Naive B cell (primary cell): ENCODE results near the gene TMCO5A. TPM values are rescaled to one million over a fixed set of nuclear protein-coding genes. Genes with fewer than 3 reads are reported as not detected.
"Not testable (repeated sequence)": the region's sequence is repeated elsewhere in the genome, so short reads cannot be mapped to it uniquely, and the experiment has no call there.

Experiments used
- ATAC-seq, 2 donors: fragments of 150-1000 bp; cut with Tn5 transposase; 2 replicates each; pipeline ENCODE4 v1.10.0; 2021; ENCODE audit warnings: low read depth in 2 of 2, mild to moderate bottlenecking in 2 of 2, moderate library complexity in 2 of 2
- DNase-seq: peaks from one replicate; pipeline ENCODE4 v3.0.0; 2022
- H3K27ac Mint-ChIP-seq, 6 donors: one replicate each; pipeline ENCODE4 v1.8.0; 2020 to 2022; ENCODE audit warnings: mild to moderate bottlenecking in 6 of 6, mixed read lengths in 6 of 6, moderate library complexity in 5 of 6, inconsistent platforms in 2 of 6
- H3K27me3 Mint-ChIP-seq, 3 donors: one replicate each; pipeline ENCODE4 v1.8.0; 2021 to 2022; ENCODE audit warnings: mixed read lengths in 3 of 3, mild to moderate bottlenecking in 1 of 3
- H3K36me3 Mint-ChIP-seq, 2 donors: one replicate each; pipeline ENCODE4 v1.8.0; 2020 to 2022; ENCODE audit warnings: mixed read lengths in 2 of 2, inconsistent platforms in 1 of 2, mild to moderate bottlenecking in 1 of 2
- H3K4me1 Mint-ChIP-seq, 3 donors: one replicate each; pipeline ENCODE4 v1.8.0; 2020 to 2022; ENCODE audit warnings: mixed read lengths in 3 of 3, inconsistent platforms in 1 of 3, mild to moderate bottlenecking in 1 of 3, moderate library complexity in 1 of 3
- H3K4me3 Mint-ChIP-seq, 8 donors: one replicate each; pipeline ENCODE4 v1.8.0; 2020 to 2022; ENCODE audit warnings: mild to moderate bottlenecking in 8 of 8, mixed read lengths in 8 of 8, moderate library complexity in 8 of 8, inconsistent platforms in 2 of 8
- H3K9me3 Mint-ChIP-seq, 7 donors: one replicate each; pipeline ENCODE4 v1.8.0; 2020 to 2022; ENCODE audit warnings: mixed read lengths in 7 of 7, mild to moderate bottlenecking in 5 of 7, inconsistent platforms in 2 of 7, moderate library complexity in 1 of 7
- polyA plus RNA-seq, 6 donors: library from polyadenylated mRNA; unstranded; fragments of 300-500 nt; fragmentation: Illumina TruSeq; gene quantifications; one replicate each; pipeline ENCODE4 v1.2.3, GENCODE V29; 2021; ENCODE audit warnings: low read depth in 6 of 6

Gene TMCO5A
- polyA plus RNA-seq, 6 donors from 2014 or later, result not detected

DNA sequence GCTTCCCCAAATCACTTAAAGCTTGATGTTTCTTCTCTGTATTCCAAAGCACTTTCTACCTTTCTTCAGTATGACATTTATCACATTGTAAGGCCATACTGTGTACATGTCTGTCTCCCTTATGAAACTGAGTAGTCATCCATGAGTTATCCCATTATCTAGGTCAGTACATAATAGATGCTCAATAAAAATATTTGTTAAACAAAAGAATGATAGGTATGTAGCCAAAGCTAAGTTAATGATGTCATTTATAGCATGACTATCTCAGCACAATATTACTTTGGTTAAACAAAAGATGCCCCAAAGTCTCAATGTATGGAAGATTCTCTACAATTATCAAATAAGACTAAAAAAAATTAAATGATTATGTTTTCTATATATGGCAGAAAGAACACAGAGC is 3.1 kb upstream of the TMCO5A start:
- H3K4me3 Mint-ChIP-seq, result no peak overlapping the region

DNA sequence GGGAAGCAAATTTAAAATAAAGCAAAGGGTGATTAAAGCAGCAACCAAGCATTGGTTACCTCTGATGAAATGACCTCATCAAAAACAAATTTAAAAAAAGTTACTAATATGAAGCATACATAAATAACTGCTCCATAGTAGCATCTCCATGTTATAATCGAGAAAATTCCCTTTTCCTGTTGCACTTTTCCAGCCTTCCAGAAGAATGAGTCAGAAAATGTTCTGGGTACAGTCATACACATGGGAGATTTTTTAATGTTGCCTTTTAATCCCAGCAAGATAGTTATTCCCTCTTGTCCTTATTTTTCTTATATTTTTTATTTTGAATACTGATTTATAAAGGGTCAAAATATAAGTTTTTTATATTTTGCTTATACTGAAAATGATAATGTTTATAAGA is 2.6 kb upstream of the TMCO5A start:
- H3K4me1 Mint-ChIP-seq, result no peaks in the 10 kb centered on the region
- no peak overlapping the region for H3K27ac Mint-ChIP-seq
- no peaks in the 10 kb centered on the region for H3K36me3 Mint-ChIP-seq
- peaks cover 0 to 5% (median 2%) of the 10 kb centered on the region in 7 donors for H3K9me3 Mint-ChIP-seq
- H3K27me3 Mint-ChIP-seq, result peaks cover 0 to 6% (median 4%) of the 10 kb centered on the region in 3 donors
- H3K4me3 Mint-ChIP-seq, result no peak overlapping the region
- no peak for ATAC-seq
- no peak for DNase-seq

More for the DNA sequence above, 3.1 kb upstream of the TMCO5A start:
- H3K27ac Mint-ChIP-seq, result no peak overlapping the region
- ATAC-seq, result no peak
- H3K4me1 Mint-ChIP-seq, result no peaks in the 10 kb centered on the region
- no peaks in the 10 kb centered on the region for H3K36me3 Mint-ChIP-seq
- no peak for DNase-seq
- H3K27me3 Mint-ChIP-seq, result peaks cover 0 to 6% (median 4%) of the 10 kb centered on the region in 3 donors
- H3K9me3 Mint-ChIP-seq, result peaks cover 0 to 5% (median 0%) of the 10 kb centered on the region in 7 donors

GRCh38 chr15:37932549-37932948 is 1.9 kb upstream of the TMCO5A start:
- peaks cover 0 to 6% (median 4%) of the 10 kb centered on the region in 3 donors for H3K27me3 Mint-ChIP-seq
- no peak overlapping the region for H3K27ac Mint-ChIP-seq
- peaks cover 0 to 5% (median 2%) of the 10 kb centered on the region in 7 donors for H3K9me3 Mint-ChIP-seq
- H3K36me3 Mint-ChIP-seq, result no peaks in the 10 kb centered on the region
- no peaks in the 10 kb centered on the region for H3K4me1 Mint-ChIP-seq
- ATAC-seq, result no peak
- no peak overlapping the region for H3K4me3 Mint-ChIP-seq
- no peak for DNase-seq

DNA sequence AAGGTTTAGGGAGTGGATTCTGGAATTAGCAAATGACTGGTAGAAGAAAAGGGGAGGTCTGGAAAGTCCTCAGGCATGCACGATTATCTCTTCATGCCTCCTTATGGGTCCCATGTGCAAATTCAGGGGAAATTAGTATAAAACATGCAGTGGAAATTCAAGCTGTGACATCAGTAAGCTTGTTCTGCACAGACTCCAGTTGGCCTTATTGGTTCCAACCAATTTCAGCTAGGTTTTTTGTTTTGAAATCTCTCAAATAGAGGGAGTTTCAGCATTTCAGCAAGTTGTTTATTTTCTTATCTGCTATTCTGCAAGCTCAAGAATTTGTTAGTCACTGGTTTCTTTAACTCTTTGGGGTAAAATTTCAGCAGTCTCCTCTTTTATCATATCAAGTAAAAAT is 774 bp upstream of the TMCO5A start:
- ATAC-seq, result no peak
- H3K4me3 Mint-ChIP-seq, result no peak overlapping the region
- H3K27me3 Mint-ChIP-seq, result no peaks in the 10 kb centered on the region
- no peaks in the 10 kb centered on the region for H3K4me1 Mint-ChIP-seq
- no peak for DNase-seq
- H3K27ac Mint-ChIP-seq, result no peak overlapping the region
- H3K9me3 Mint-ChIP-seq, result peaks cover 0 to 5% (median 2%) of the 10 kb centered on the region in 7 donors
- no peaks in the 10 kb centered on the region for H3K36me3 Mint-ChIP-seq

DNA sequence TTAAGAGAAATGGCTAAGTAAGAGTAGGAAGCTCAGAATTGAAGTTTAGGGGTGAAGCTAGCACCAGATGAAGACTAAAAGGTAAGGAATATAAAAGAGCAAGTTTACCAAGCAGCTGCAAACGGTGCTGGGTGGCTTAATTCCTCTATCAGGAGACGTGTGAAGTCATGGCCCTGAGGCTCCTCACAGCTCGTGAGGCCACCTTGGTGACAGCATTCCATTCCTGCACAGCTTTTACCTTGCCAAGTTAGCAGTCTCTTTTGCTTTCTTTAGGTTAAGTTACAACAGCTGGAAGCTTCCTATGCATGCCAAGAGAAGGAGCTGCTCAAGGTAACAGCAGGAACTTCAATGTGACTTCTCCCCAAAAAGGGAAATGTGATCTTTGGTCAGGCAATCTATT is 6.4 kb downstream of the TMCO5A start:
- no peak for DNase-seq
- Mint-ChIP-seq H3K4me3 (no peak overlapping the region), H3K4me1 (no peaks in the 10 kb centered on the region), H3K36me3 (no peaks in the 10 kb centered on the region), H3K27ac (no peak overlapping the region), H3K9me3 (peaks cover 0 to 12% (median 6%) of the 10 kb centered on the region in 7 donors), H3K27me3 (peaks cover 0 to 5% (median 0%) of the 10 kb centered on the region in 3 donors)
- ATAC-seq, result no peak

DNA sequence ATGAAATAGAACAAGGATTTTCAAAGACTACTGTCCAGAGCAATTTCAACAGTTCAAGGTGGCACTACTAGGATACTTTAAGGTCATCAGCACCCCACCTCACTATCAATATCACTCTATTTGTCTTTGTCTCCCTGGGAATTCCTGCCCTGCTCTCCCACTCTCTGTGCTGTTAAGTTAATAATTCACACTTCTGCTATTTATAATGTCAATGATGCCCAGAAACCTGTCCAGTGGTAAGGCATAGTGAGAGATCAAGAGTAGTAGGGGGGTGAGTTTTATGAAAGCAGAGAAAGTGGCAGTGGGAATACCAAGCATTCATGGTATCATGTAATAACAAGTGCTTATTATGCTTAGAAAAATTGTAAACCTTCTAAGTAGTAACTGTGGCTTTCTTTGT is 7.3 kb downstream of the TMCO5A start:
- peaks cover 0 to 13% (median 6%) of the 10 kb centered on the region in 7 donors for H3K9me3 Mint-ChIP-seq
- H3K36me3 Mint-ChIP-seq, result no peaks in the 10 kb centered on the region
- peaks cover 0 to 5% (median 0%) of the 10 kb centered on the region in 3 donors for H3K27me3 Mint-ChIP-seq
- DNase-seq, result no peak
- no peaks in the 10 kb centered on the region for H3K4me1 Mint-ChIP-seq
- H3K27ac Mint-ChIP-seq, result no peak overlapping the region
- no peak for ATAC-seq
- H3K4me3 Mint-ChIP-seq, result no peak overlapping the region

DNA sequence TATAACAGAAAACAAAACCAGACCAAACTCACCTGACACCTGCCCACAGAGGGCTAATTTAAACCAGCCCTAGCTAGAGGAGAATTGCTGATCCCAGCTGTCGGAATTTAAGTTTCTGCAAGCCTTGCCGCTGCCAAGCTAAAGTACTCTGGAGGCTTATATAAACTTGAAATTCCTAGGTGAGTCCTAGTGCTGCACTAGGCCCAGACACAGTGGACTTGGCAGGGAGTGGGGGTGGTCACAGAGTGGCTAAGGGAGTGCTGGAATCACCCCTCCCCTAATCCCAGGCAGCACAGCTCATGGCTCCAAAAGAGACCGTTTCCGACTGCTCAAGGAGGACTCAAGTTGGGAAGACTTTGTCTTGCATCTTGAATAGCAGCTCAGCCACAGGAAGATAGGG is 17.6 kb downstream of the TMCO5A start:
- Mint-ChIP-seq H3K36me3 (no peaks in the 10 kb centered on the region), H3K27ac (no peak overlapping the region), H3K4me3 (no peak overlapping the region), H3K4me1 (no peaks in the 10 kb centered on the region), H3K9me3 (peaks cover 0 to 8% (median 3%) of the 10 kb centered on the region in 7 donors), H3K27me3 (peaks cover 16 to 23% (median 23%) of the 10 kb centered on the region in 3 donors)
- ATAC-seq (no peak), DNase-seq (no peak)

- H3K4me1 Mint-ChIP-seq, H3K4me3 Mint-ChIP-seq, ATAC-seq, H3K27ac Mint-ChIP-seq, H3K36me3 Mint-ChIP-seq, DNase-seq: not testable (repeated sequence)
- Mint-ChIP-seq H3K9me3 (peaks cover 1 to 18% (median 9%) of the 10 kb centered on the region in 7 donors), H3K27me3 (peaks cover 11 to 19% (median 18%) of the 10 kb centered on the region in 3 donors)
These were observed 26.3 kb downstream of the TMCO5A start for GRCh38 chr15:37960742-37961141.

GRCh38 chr15:37967788-37968187 is 33.3 kb downstream of the TMCO5A start:
- H3K27me3 Mint-ChIP-seq, result peaks cover 11 to 20% (median 13%) of the 10 kb centered on the region in 3 donors
- no peak for ATAC-seq
- peaks cover 1 to 13% (median 6%) of the 10 kb centered on the region in 7 donors for H3K9me3 Mint-ChIP-seq
- H3K27ac Mint-ChIP-seq, result no peak overlapping the region
- DNase-seq, result no peak
- H3K36me3 Mint-ChIP-seq, result no peaks in the 10 kb centered on the region
- H3K4me1 Mint-ChIP-seq, result no peaks in the 10 kb centered on the region
- H3K4me3 Mint-ChIP-seq, result no peak overlapping the region

GRCh38 chr15:37973856-37974255 is 39.4 kb downstream of the TMCO5A start:
- no peak overlapping the region for H3K27ac Mint-ChIP-seq
- peaks cover 8 to 15% (median 10%) of the 10 kb centered on the region in 3 donors for H3K27me3 Mint-ChIP-seq
- ATAC-seq (no peak), DNase-seq (no peak)
- no peaks in the 10 kb centered on the region for H3K36me3 Mint-ChIP-seq
- peaks cover 3 to 30% (median 7%) of the 10 kb centered on the region in 7 donors for H3K9me3 Mint-ChIP-seq
- no peak overlapping the region for H3K4me3 Mint-ChIP-seq
- H3K4me1 Mint-ChIP-seq, result no peaks in the 10 kb centered on the region

- peaks cover 10 to 15% (median 12%) of the 10 kb centered on the region in 3 donors for H3K27me3 Mint-ChIP-seq
- no peak overlapping the region for H3K27ac Mint-ChIP-seq
- DNase-seq (no peak), ATAC-seq (no peak)
- H3K36me3 Mint-ChIP-seq, result no peaks in the 10 kb centered on the region
- peaks cover 0 to 13% (median 3%) of the 10 kb centered on the region in 7 donors for H3K9me3 Mint-ChIP-seq
- H3K4me3 Mint-ChIP-seq, result no peak overlapping the region
- H3K4me1 Mint-ChIP-seq, result no peaks in the 10 kb centered on the region
These were observed 43.8 kb downstream of the TMCO5A start for GRCh38 chr15:37978231-37978630.

DNA sequence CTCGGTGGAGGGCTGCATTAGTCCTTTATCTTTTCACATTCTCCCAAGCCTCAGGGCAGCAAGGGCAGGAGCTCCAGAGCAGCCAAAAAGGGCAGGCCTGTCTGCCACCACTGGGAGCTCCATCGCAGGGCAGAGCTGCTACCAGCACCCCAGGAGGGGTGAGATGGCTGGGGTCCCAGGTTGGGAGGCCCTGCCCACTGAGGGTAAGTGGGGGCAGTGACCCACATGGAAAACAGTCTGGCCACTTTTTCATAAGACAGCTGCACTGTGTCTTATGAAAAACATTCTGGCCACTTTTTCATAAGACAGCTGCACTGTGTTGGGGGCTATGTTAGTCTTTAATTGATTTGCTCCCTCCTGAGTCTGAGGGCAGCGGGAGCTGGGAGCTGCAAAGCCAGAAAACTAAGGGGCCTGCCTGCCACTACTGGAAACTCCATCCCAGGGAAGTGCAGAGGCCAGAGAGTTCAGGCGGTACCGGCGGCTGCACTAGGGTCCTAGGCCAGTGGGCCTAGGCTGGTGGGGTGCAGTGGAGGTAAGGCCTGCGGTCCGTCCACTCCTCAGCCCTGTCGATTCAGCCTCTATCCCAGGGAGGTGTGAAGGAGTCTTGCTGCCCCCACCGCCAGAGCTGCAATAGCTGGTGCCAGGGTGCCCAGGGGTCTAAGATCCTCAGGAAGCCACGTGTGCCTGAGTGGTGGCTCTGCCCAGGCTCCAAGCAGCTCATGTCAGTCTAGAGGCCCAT is 45.4 kb downstream of the TMCO5A start:
- H3K27me3 Mint-ChIP-seq, result peaks cover 10 to 20% (median 15%) of the 10 kb centered on the region in 3 donors
- no peaks in the 10 kb centered on the region for H3K4me1 Mint-ChIP-seq
- DNase-seq (no peak), ATAC-seq (no peak)
- no peaks in the 10 kb centered on the region for H3K9me3 Mint-ChIP-seq
- H3K4me3 Mint-ChIP-seq, result no peak overlapping the region
- H3K27ac Mint-ChIP-seq, result no peak overlapping the region
- H3K36me3 Mint-ChIP-seq, result no peaks in the 10 kb centered on the region

DNA sequence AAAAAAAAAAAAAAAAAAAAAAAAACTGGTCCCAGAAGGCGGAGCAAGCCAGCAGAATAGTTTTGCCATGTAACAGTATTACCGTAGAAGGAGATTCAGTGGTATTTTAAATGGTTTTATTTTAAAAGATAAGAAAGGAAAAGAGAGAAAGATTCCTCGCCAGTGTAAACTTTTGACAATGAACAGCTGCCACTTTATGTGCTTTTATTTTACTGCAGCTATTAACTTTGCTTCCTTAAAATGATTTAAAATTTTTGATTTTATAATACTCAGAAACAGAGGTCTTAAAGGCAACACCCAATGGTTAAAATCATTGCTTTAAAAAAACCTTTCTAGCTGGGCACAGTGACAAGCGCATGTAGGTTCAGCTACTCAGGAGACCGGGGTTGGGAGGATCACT is 46.8 kb downstream of the TMCO5A start:
- H3K4me3 Mint-ChIP-seq, result no peak overlapping the region
- no peaks in the 10 kb centered on the region for H3K9me3 Mint-ChIP-seq
- DNase-seq (no peak), ATAC-seq (no peak)
- H3K27ac Mint-ChIP-seq, result no peak overlapping the region
- H3K36me3 Mint-ChIP-seq, result no peaks in the 10 kb centered on the region
- H3K4me1 Mint-ChIP-seq, result no peaks in the 10 kb centered on the region
- H3K27me3 Mint-ChIP-seq, result peaks cover 10 to 18% (median 15%) of the 10 kb centered on the region in 3 donors

GRCh38 chr15:37981775-37982174 is 47.3 kb downstream of the TMCO5A start:
- H3K27me3 Mint-ChIP-seq, result peaks cover 15 to 20% (median 15%) of the 10 kb centered on the region in 3 donors
- no peaks in the 10 kb centered on the region for H3K4me1 Mint-ChIP-seq
- DNase-seq (no peak), ATAC-seq (no peak)
- no peaks in the 10 kb centered on the region for H3K9me3 Mint-ChIP-seq
- no peak overlapping the region for H3K27ac Mint-ChIP-seq
- no peaks in the 10 kb centered on the region for H3K36me3 Mint-ChIP-seq
- H3K4me3 Mint-ChIP-seq, result no peak overlapping the region
